ENCODE measurements around the gene KCNJ18.

- TF ChIP-seq POLR2AphosphoS5 (IDR thresholded peaks at IDR 0.05; ENCODE audit: low read depth, low read length) = no peak
- no peak for TF ChIP-seq SIN3A (IDR thresholded peaks at IDR 0.05; ENCODE audit: borderline replicate concordance, insufficient read depth, low read length)
- no peak for TF ChIP-seq TAF1 (IDR thresholded peaks at IDR 0.05; ENCODE audit: borderline replicate concordance, insufficient read depth, low read length)
- no peak for TF ChIP-seq REST (IDR thresholded peaks at IDR 0.05; ENCODE audit: insufficient read depth in 1 of 2, low read depth in 2 of 2, low read length in 2 of 2)
- no peak for TF ChIP-seq FOXP2 (optimal IDR thresholded peaks at IDR 0.05; ENCODE audit: borderline replicate concordance, extremely low read depth, extremely low read length, insufficient read depth)
Measured at GRCh38 chr17:21679256-21680146, 12.8 kb upstream of the KCNJ18 start.

Data from PFSK-1 (cell line).